ENCODE measurements around the gene MNS1. TPM values are rescaled to one million over a fixed set of nuclear protein-coding genes. Genes with fewer than 3 reads are reported as not detected.

The MNS1 gene
- total RNA-seq, 1 experiment from 2014 or later = 37.7 TPM

DNA sequence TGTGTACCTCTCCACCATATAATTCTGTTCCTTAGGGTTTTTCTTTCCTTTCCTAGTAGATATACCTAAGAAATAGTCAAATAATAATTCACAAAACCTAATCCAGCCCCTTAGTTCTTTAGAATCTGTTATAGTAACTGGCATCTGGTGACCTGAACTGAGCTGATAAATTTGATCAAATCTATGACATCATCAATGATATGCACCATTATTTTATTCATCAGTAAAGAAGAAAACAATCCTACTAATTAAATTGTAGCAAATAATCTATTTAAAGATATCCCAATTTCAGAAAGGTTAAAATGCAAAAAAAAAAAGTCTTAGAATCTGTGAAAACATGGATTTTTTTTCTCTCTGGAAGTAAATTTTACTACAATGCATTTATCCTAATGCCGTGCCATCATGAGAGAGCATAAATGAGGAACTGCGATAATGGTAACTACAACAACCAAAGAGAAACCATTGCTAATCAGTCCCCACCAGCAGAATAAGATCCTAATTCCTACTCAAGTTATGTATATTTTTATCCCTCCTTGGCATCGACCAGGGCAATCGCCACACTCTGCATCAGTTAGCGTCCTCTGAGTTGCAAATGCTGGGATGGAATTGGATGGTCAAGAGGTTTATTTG is 6.6 kb upstream of the MNS1 start:
- CTCF ChIA-PET = no interaction called here
- H3K36me3 Mint-ChIP-seq (ENCODE audit: insufficient read depth, unreplicated experiment) = no peaks in the 10 kb centered on the region
- H3K4me1 Mint-ChIP-seq (ENCODE audit: low read depth, unreplicated experiment) = peaks cover 31% of the 10 kb centered on the region
- no peaks in the 10 kb centered on the region for H3K9me3 Mint-ChIP-seq (ENCODE audit: low read depth, unreplicated experiment)
- BruUV-seq (replicated peaks) = no TSS peak
- H3K4me3 Mint-ChIP-seq (ENCODE audit: low read depth, unreplicated experiment) = no peak overlapping the region
- no peaks in the 10 kb centered on the region for H3K27me3 Mint-ChIP-seq (ENCODE audit: unreplicated experiment)
- intact Hi-C loops (cut with micrococcal nuclease; ENCODE audit: unreplicated experiment) = no loop called here
- no peak overlapping the region for H3K27ac Mint-ChIP-seq (ENCODE audit: unreplicated experiment)
- TF ChIP-seq, protein P1, sequence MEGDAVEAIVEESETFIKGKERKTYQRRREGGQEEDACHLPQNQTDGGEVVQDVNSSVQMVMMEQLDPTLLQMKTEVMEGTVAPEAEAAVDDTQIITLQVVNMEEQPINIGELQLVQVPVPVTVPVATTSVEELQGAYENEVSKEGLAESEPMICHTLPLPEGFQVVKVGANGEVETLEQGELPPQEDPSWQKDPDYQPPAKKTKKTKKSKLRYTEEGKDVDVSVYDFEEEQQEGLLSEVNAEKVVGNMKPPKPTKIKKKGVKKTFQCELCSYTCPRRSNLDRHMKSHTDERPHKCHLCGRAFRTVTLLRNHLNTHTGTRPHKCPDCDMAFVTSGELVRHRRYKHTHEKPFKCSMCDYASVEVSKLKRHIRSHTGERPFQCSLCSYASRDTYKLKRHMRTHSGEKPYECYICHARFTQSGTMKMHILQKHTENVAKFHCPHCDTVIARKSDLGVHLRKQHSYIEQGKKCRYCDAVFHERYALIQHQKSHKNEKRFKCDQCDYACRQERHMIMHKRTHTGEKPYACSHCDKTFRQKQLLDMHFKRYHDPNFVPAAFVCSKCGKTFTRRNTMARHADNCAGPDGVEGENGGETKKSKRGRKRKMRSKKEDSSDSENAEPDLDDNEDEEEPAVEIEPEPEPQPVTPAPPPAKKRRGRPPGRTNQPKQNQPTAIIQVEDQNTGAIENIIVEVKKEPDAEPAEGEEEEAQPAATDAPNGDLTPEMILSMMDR (IDR thresholded peaks at IDR 0.05; ENCODE audit: unreplicated experiment) = no peak
- DNase-seq = no peak

GRCh38 chr15:56469483-56469882 is 4.5 kb upstream of the MNS1 start:
- H3K4me3 Mint-ChIP-seq (ENCODE audit: low read depth, unreplicated experiment) = no peak overlapping the region
- intact Hi-C loops (cut with micrococcal nuclease; ENCODE audit: unreplicated experiment) = no loop called here
- no peak for DNase-seq
- no peaks in the 10 kb centered on the region for H3K9me3 Mint-ChIP-seq (ENCODE audit: low read depth, unreplicated experiment)
- peaks cover 7% of the 10 kb centered on the region for H3K36me3 Mint-ChIP-seq (ENCODE audit: insufficient read depth, unreplicated experiment)
- BruUV-seq (replicated peaks) = no TSS peak
- H3K27ac Mint-ChIP-seq (ENCODE audit: unreplicated experiment) = peak overlapping the region; percentile 29
- no peaks in the 10 kb centered on the region for H3K27me3 Mint-ChIP-seq (ENCODE audit: unreplicated experiment)
- CTCF ChIA-PET = interaction anchor here (1.5 kb wide), 1 partner anchor 404 kb away, joined by 3 read pairs; no protein-coding TSS in a partner anchor
- peaks cover 31% of the 10 kb centered on the region for H3K4me1 Mint-ChIP-seq (ENCODE audit: low read depth, unreplicated experiment)
- TF ChIP-seq, protein P1 (IDR thresholded peaks at IDR 0.05; ENCODE audit: unreplicated experiment) = no peak

- peak overlapping the region; percentile 67 for H3K27ac Mint-ChIP-seq (ENCODE audit: unreplicated experiment)
- intact Hi-C loops (cut with micrococcal nuclease; ENCODE audit: unreplicated experiment) = no loop called here
- no TSS peak for BruUV-seq (replicated peaks)
- TF ChIP-seq, protein P1 (IDR thresholded peaks at IDR 0.05; ENCODE audit: unreplicated experiment) = no peak
- H3K4me3 Mint-ChIP-seq (ENCODE audit: low read depth, unreplicated experiment) = peak overlapping the region; percentile 55
- no peak for DNase-seq
- peaks cover 15% of the 10 kb centered on the region for H3K36me3 Mint-ChIP-seq (ENCODE audit: insufficient read depth, unreplicated experiment)
- H3K27me3 Mint-ChIP-seq (ENCODE audit: unreplicated experiment) = no peaks in the 10 kb centered on the region
- H3K4me1 Mint-ChIP-seq (ENCODE audit: low read depth, unreplicated experiment) = peaks cover 31% of the 10 kb centered on the region
- no peaks in the 10 kb centered on the region for H3K9me3 Mint-ChIP-seq (ENCODE audit: low read depth, unreplicated experiment)
- CTCF ChIA-PET = interaction anchor here (1.0 to 2.1 kb wide), 3 partner anchors 22 to 405 kb away, joined by 3 to 14 read pairs (median 3); no protein-coding TSS in a partner anchor
Measured at GRCh38 chr15:56468401-56468800, 3.5 kb upstream of the MNS1 start.

GRCh38 chr15:56467616-56468015 is 2.7 kb upstream of the MNS1 start:
- Mint-ChIP-seq H3K36me3 (ENCODE audit: insufficient read depth, unreplicated experiment) (peaks cover 15% of the 10 kb centered on the region), H3K27ac (ENCODE audit: unreplicated experiment) (peak overlapping the region; percentile 67), H3K4me3 (ENCODE audit: low read depth, unreplicated experiment) (peak overlapping the region; percentile 55), H3K9me3 (ENCODE audit: low read depth, unreplicated experiment) (no peaks in the 10 kb centered on the region), H3K27me3 (ENCODE audit: unreplicated experiment) (no peaks in the 10 kb centered on the region), H3K4me1 (ENCODE audit: low read depth, unreplicated experiment) (peaks cover 33% of the 10 kb centered on the region)
- intact Hi-C loops (cut with micrococcal nuclease; ENCODE audit: unreplicated experiment) = no loop called here
- TF ChIP-seq, protein P1 (IDR thresholded peaks at IDR 0.05; ENCODE audit: unreplicated experiment) = no peak
- CTCF ChIA-PET = interaction anchor here (2.1 kb wide), 1 partner anchor 23 kb away, joined by 14 read pairs; no protein-coding TSS in a partner anchor
- no peak for DNase-seq
- no TSS peak for BruUV-seq (replicated peaks)
